IMR-90 (cell line): ENCODE measurements around the gene MNT.

ENCODE experiments used
- BHLHE40 ChIP-seq: fragments of 150-350 bp; IDR thresholded peaks from 2 replicates; pipeline ENCODE4 v1.6.1; 2016; ENCODE audit warnings: mild to moderate bottlenecking, low read depth, low read length
- CEBPB ChIP-seq: IDR thresholded peaks from 2 replicates; pipeline ENCODE4 v1.6.1; 2012; ENCODE audit warnings: low read depth, low read length, improper control_type of control experiment
- MAFK ChIP-seq: IDR thresholded peaks from 2 replicates; pipeline ENCODE4 v1.6.1; 2012; ENCODE audit warnings: low read depth, low read length, improper control_type of control experiment
- MXI1 ChIP-seq: IDR thresholded peaks from 2 replicates; pipeline ENCODE4 v1.6.1; 2012; ENCODE audit warnings: low read depth, mild to moderate bottlenecking, low read length, moderate library complexity, borderline replicate concordance
- NFE2L2 ChIP-seq: fragments of 150-350 bp; IDR thresholded peaks from 2 replicates; pipeline ENCODE4 v1.6.1; 2016; ENCODE audit warnings: low read depth, mild to moderate bottlenecking, low read length
- POLR2A ChIP-seq: IDR thresholded peaks from 2 replicates; pipeline ENCODE4 v1.6.1; 2012; ENCODE audit warnings: mild to moderate bottlenecking, low read depth, low read length
- RAD21 ChIP-seq: IDR thresholded peaks from 2 replicates; pipeline ENCODE4 v1.6.1; 2012; ENCODE audit warnings: low read length, improper control_type of control experiment
- RCOR1 ChIP-seq: IDR thresholded peaks from 2 replicates; pipeline ENCODE4 v1.6.1; 2012; ENCODE audit warnings: mild to moderate bottlenecking, low read length, improper control_type of control experiment; ENCODE audit not compliant: insufficient replicate concordance
- RFX5 ChIP-seq: IDR thresholded peaks from 2 replicates; pipeline ENCODE4 v1.8.0; 2012; ENCODE audit warnings: low read depth, mild to moderate bottlenecking, low read length, moderate library complexity
- SMC3 ChIP-seq: fragments of 150-350 bp; IDR thresholded peaks from 2 replicates; pipeline ENCODE4 v1.6.1; 2016; ENCODE audit warnings: low read depth, mild to moderate bottlenecking, antibody characterized with exemption, low read length, moderate library complexity
- TF ChIP-seq, protein P1 (sequence below): conservative IDR thresholded peaks from 2 replicates; pipeline ENCODE4 v1.5.1; 2012; ENCODE audit warnings: mild to moderate bottlenecking, low read depth, low read length, improper control_type of control experiment
- TF ChIP-seq, protein P2 (sequence below): fragments of 150-350 bp; IDR thresholded peaks from 2 replicates; pipeline ENCODE4 v1.6.1; 2016; ENCODE audit warnings: low read depth, mild to moderate bottlenecking, low read length, moderate library complexity, borderline replicate concordance
- TF ChIP-seq, protein P3 (sequence below): fragments of 150-350 bp; IDR thresholded peaks from 2 replicates; pipeline ENCODE4 v1.6.1; 2017; ENCODE audit warnings: mild to moderate bottlenecking, antibody characterized with exemption, low read length, low read depth

DNA sequence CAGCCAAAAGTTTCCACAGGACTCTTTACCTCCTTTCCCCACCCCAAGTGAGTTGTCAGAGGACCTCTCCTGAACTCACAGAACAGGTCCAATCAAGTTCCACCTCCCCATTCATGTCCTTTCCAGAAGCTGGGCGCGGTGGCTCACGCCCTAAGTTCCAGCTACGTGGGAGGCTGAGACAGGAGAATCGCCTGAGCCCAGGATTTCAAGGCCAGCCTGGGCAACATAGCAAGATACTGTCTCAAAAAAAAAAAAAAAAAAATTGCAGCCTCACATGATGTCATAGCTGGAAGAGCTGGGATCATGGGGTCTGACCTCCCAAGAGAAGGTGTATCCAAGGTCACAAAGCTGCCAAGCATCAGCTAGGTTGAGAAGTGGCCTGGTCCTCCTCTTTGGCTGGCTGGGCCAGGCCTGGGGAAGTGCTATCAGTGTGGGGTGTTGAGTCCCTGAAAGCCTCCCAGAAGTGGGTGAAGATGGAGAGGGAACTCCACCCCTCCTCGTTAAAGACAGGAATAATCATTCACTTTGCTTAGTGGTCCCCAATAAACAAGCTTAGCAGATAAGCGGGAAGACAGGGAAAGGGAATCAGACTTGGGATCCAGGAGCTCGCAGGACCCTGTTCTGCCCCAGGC is 5.5 kb upstream of the MNT start:
- no peak for TF ChIP-seq RCOR1
- TF ChIP-seq, protein P1, sequence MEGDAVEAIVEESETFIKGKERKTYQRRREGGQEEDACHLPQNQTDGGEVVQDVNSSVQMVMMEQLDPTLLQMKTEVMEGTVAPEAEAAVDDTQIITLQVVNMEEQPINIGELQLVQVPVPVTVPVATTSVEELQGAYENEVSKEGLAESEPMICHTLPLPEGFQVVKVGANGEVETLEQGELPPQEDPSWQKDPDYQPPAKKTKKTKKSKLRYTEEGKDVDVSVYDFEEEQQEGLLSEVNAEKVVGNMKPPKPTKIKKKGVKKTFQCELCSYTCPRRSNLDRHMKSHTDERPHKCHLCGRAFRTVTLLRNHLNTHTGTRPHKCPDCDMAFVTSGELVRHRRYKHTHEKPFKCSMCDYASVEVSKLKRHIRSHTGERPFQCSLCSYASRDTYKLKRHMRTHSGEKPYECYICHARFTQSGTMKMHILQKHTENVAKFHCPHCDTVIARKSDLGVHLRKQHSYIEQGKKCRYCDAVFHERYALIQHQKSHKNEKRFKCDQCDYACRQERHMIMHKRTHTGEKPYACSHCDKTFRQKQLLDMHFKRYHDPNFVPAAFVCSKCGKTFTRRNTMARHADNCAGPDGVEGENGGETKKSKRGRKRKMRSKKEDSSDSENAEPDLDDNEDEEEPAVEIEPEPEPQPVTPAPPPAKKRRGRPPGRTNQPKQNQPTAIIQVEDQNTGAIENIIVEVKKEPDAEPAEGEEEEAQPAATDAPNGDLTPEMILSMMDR: no peak
- peak; percentile 87 for TF ChIP-seq POLR2A
- no peak for TF ChIP-seq MXI1
- TF ChIP-seq RAD21: no peak
- no peak for TF ChIP-seq SMC3
- no peak for TF ChIP-seq NFE2L2
- no peak for TF ChIP-seq CEBPB
- TF ChIP-seq, protein P2, sequence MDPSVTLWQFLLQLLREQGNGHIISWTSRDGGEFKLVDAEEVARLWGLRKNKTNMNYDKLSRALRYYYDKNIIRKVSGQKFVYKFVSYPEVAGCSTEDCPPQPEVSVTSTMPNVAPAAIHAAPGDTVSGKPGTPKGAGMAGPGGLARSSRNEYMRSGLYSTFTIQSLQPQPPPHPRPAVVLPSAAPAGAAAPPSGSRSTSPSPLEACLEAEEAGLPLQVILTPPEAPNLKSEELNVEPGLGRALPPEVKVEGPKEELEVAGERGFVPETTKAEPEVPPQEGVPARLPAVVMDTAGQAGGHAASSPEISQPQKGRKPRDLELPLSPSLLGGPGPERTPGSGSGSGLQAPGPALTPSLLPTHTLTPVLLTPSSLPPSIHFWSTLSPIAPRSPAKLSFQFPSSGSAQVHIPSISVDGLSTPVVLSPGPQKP: no peak
- TF ChIP-seq, protein P3, sequence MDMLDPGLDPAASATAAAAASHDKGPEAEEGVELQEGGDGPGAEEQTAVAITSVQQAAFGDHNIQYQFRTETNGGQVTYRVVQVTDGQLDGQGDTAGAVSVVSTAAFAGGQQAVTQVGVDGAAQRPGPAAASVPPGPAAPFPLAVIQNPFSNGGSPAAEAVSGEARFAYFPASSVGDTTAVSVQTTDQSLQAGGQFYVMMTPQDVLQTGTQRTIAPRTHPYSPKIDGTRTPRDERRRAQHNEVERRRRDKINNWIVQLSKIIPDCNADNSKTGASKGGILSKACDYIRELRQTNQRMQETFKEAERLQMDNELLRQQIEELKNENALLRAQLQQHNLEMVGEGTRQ: no peak
- no peak for TF ChIP-seq BHLHE40
- TF ChIP-seq MAFK: no peak
- no peak for TF ChIP-seq RFX5
